ENCODE data around the gene MCTP1. TPM values are rescaled to one million over a fixed set of nuclear protein-coding genes. Genes with fewer than 3 reads are reported as not detected.

Gene MCTP1
- total and polyA plus RNA-seq, 2 of the 13 experiments (the other 11 are each of a cell fraction or from before 2014, with no cell fraction given) = 0.15 to 0.48 TPM

DNA sequence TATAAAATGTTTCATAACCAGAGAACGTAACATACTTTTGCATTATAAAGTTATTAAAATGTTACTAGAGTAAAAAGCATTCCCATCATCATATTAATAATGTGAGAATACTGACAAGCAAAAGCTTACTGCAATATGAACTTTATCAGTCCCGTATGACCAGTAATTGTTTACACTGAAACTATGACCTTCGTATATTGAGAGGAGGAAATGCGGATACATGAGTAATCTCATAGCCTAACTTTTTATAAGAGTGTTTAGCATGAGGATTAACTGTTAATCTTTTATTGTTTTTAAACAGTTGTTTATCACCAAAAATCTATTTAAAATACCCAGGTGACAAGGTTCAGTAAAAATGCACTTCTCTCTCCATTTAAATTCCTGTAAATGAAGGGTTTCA is 394.0 kb downstream of the MCTP1 start:
- Histone ChIP-seq H3K9ac (ENCODE audit: insufficient read depth, low read depth, low read length) (no peak overlapping the region), H2AFZ (ENCODE audit: low read length) (no peak overlapping the region), H3K27ac (ENCODE audit: extremely low read length, insufficient read depth, low read length) (no peak overlapping the region), H4K20me1 (ENCODE audit: insufficient read depth, low read length) (no peaks in the 10 kb centered on the region), H3K4me2 (ENCODE audit: low read depth, low read length) (no peak overlapping the region), H3K4me3 (replicated peaks in 1 of 3; ENCODE audit: insufficient read depth in 1 of 3, low read depth in 2 of 3, low read length in 3 of 3) (no peak overlapping the region), H3K9me3 (ENCODE audit: low read length) (no peaks in the 10 kb centered on the region), H3K36me3 (replicated peaks in 1 of 2; ENCODE audit: control insufficient read depth in 1 of 2, insufficient read depth in 2 of 2, low read length in 2 of 2) (no peaks in the 10 kb centered on the region), H3K27me3 (ENCODE audit: control insufficient read depth in 1 of 2, insufficient read depth in 2 of 2, low read length in 2 of 2) (no peaks in the 10 kb centered on the region), H3K79me2 (ENCODE audit: insufficient read depth, low read length) (no peaks in the 10 kb centered on the region), H3K4me1 (ENCODE audit: insufficient read depth, low read length) (no peaks in the 10 kb centered on the region)
- in situ Hi-C loops (cut with HindIII; ENCODE audit: extremely low pct_ligation_motif_present, low pct_unique_long_range_greater_than_20kb) (no loop called here), intact Hi-C loops (cut with micrococcal nuclease; ENCODE audit: unreplicated experiment) (no loop called here)
- no peak for ATAC-seq
- DNase-seq (ENCODE audit: low spot score) = no peak
- POLR2A ChIA-PET = no interaction called here
- CTCF ChIA-PET (ENCODE audit: low intra/inter-chr PET ratio, low total read pairs) = no interaction called here
- no peak for TF ChIP-seq HNRNPK (IDR thresholded peaks at IDR 0.05; ENCODE audit: low read depth, low read length, poor library complexity, severe bottlenecking)
- TF ChIP-seq RXRB (CRISPR knock-in tag; IDR thresholded peaks at IDR 0.05; ENCODE audit: borderline replicate concordance) = no peak
- TF ChIP-seq ZFX (CRISPR knock-in tag; IDR thresholded peaks at IDR 0.05; ENCODE audit: low read depth) = no peak
- TF ChIP-seq GTF2F1 (IDR thresholded peaks at IDR 0.05; ENCODE audit: low read length) = no peak
- no peak for TF ChIP-seq ZFP36L1 (CRISPR knock-in tag; IDR thresholded peaks at IDR 0.05)
- TF ChIP-seq AHR (CRISPR knock-in tag; IDR thresholded peaks at IDR 0.05) = no peak
- no peak for TF ChIP-seq GPBP1L1 (CRISPR knock-in tag; IDR thresholded peaks at IDR 0.05)
- TF ChIP-seq PLSCR1 (CRISPR knock-in tag; IDR thresholded peaks at IDR 0.05; ENCODE audit: borderline replicate concordance) = no peak
- TF ChIP-seq NFE2 (CRISPR knock-in tag; IDR thresholded peaks at IDR 0.05) = no peak
- no peak for TF ChIP-seq RAD51 (IDR thresholded peaks at IDR 0.05; ENCODE audit: borderline replicate concordance)
- TF ChIP-seq, protein P1, sequence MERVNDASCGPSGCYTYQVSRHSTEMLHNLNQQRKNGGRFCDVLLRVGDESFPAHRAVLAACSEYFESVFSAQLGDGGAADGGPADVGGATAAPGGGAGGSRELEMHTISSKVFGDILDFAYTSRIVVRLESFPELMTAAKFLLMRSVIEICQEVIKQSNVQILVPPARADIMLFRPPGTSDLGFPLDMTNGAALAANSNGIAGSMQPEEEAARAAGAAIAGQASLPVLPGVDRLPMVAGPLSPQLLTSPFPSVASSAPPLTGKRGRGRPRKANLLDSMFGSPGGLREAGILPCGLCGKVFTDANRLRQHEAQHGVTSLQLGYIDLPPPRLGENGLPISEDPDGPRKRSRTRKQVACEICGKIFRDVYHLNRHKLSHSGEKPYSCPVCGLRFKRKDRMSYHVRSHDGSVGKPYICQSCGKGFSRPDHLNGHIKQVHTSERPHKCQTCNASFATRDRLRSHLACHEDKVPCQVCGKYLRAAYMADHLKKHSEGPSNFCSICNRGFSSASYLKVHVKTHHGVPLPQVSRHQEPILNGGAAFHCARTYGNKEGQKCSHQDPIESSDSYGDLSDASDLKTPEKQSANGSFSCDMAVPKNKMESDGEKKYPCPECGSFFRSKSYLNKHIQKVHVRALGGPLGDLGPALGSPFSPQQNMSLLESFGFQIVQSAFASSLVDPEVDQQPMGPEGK (CRISPR knock-in tag; IDR thresholded peaks at IDR 0.05) = no peak
- TF ChIP-seq TOPORS (CRISPR knock-in tag; IDR thresholded peaks at IDR 0.05) = no peak
- TF ChIP-seq ASH2L (IDR thresholded peaks at IDR 0.05; ENCODE audit: insufficient read length, low read depth, low read length) = no peak
- no peak for TF ChIP-seq SP2 (CRISPR knock-in tag; IDR thresholded peaks at IDR 0.05)
- TF ChIP-seq ZNF792 (CRISPR knock-in tag; IDR thresholded peaks at IDR 0.05) = no peak
- no peak for TF ChIP-seq NRL (CRISPR knock-in tag; IDR thresholded peaks at IDR 0.05; ENCODE audit: borderline replicate concordance)
- TF ChIP-seq FOXP1 (IDR thresholded peaks at IDR 0.05) = no peak
- TF ChIP-seq FOXP1 (CRISPR knock-in tag; IDR thresholded peaks at IDR 0.05) = no peak
- no peak for TF ChIP-seq ZNF276 (CRISPR knock-in tag; IDR thresholded peaks at IDR 0.05; ENCODE audit: low read depth)
- TF ChIP-seq ZBTB8A (CRISPR knock-in tag; IDR thresholded peaks at IDR 0.05; ENCODE audit: borderline replicate concordance, low read depth) = no peak
- no peak for TF ChIP-seq ZNF234 (CRISPR knock-in tag; conservative IDR thresholded peaks at IDR 0.05)
- FAIRE-seq = no peak
- no TSS peak for BruUV-seq (replicated peaks)
- WGBS (ENCODE audit: low lambda C conversion rate) = 45% methylated on average over 4 of the region's 4 CpGs
